ENCODE results near the gene POLR3E. TPM values are rescaled to one million over a fixed set of nuclear protein-coding genes. Genes with fewer than 3 reads are reported as not detected.
A peak's percentile ranks its signal among the peaks of the same experiment; 100 is the strongest.

The POLR3E gene
- total RNA-seq, 1 donor from 2014 or later, result 43.3 TPM

DNA sequence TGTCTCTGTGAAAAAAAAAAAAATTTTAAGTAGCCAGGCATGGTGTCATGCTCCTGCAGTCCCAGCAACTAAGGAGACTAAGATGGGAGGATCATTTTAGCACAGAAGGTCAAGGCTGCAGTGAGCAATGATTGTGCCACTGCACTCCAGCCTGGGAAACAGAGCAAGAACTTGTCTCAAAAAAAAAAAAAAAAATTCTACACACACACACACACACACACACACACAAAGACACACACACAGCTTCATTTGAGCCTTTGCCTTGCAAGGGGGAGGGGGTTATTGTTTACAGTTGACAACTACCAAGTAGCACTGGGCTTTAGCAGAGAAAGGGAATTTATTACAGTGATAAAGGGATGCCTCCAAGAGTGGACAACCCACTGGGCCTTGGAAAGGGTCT is 4.9 kb upstream of the POLR3E start:
- ATAC-seq, result no peak
- Histone ChIP-seq H3K27me3 (no peaks in the 10 kb centered on the region), H3K36me3 (no peaks in the 10 kb centered on the region), H3K4me3 (no peak overlapping the region), H3K4me1 (no peaks in the 10 kb centered on the region), H3K27ac (no peak overlapping the region), H3K9me3 (no peaks in the 10 kb centered on the region)
- intact Hi-C loops (cut with DNase I), result loop anchor here (5.0 kb wide), 1 partner anchor 80 kb away; no protein-coding TSS in a partner anchor
- TF ChIP-seq, protein P1, sequence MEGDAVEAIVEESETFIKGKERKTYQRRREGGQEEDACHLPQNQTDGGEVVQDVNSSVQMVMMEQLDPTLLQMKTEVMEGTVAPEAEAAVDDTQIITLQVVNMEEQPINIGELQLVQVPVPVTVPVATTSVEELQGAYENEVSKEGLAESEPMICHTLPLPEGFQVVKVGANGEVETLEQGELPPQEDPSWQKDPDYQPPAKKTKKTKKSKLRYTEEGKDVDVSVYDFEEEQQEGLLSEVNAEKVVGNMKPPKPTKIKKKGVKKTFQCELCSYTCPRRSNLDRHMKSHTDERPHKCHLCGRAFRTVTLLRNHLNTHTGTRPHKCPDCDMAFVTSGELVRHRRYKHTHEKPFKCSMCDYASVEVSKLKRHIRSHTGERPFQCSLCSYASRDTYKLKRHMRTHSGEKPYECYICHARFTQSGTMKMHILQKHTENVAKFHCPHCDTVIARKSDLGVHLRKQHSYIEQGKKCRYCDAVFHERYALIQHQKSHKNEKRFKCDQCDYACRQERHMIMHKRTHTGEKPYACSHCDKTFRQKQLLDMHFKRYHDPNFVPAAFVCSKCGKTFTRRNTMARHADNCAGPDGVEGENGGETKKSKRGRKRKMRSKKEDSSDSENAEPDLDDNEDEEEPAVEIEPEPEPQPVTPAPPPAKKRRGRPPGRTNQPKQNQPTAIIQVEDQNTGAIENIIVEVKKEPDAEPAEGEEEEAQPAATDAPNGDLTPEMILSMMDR (IDR thresholded peaks at IDR 0.05), result no peak
- DNase-seq, result no peak

DNA sequence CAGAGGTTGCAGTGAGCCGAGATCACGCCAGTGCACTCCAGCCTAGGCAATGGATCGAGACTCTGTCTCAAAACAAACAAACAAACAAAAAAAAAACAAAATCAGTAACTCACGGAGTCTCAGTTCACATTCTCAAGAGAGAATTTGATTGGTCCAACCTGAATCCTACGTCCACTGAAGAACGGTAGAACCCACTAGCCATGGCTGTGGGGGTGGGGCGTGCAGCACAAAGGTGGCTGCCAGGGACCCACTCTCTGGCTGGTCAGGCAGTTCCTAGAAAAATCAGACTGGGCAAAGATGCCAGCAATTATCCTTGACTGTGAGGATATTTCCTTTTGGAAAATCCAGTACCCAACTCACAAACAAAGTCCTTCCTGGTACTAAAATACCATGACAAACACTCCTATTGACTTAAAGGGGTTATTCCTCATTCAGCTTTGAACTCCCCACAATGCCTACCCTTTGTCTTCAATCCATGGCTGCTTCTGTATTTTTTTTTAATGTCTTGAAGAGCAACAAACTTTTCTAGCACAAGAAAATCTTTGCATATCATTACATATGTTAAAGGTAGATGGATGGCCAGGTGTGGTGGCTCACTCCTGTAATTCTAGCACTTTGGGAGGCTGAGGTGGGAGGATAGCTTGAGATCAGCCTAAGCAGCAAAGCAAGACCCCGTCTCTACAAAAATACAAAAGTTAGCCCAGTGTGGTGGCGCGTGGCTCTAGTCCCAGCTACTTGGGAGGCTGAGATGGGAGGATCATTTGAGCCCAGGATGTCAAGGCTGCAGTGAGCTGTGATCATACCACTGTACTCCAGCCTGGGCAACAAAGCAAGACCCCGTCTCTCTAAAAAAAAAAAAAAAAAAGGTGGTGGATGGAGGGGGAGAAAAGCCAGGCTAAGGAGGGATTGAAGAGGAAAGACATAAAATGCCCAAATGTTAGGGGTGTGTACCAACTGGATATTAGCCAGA is 3.8 kb upstream of the POLR3E start:
- no peaks in the 10 kb centered on the region for H3K36me3 ChIP-seq
- no peak overlapping the region for H3K4me3 ChIP-seq
- DNase-seq (no peak), ATAC-seq (no peak)
- TF ChIP-seq, protein P1 (IDR thresholded peaks at IDR 0.05), result no peak
- no peaks in the 10 kb centered on the region for H3K9me3 ChIP-seq
- intact Hi-C loops (cut with DNase I), result loop anchor here (5.0 kb wide), 1 partner anchor 81 kb away; no protein-coding TSS in a partner anchor
- H3K27ac ChIP-seq, result no peak overlapping the region
- H3K4me1 ChIP-seq, result no peaks in the 10 kb centered on the region
- no peaks in the 10 kb centered on the region for H3K27me3 ChIP-seq

DNA sequence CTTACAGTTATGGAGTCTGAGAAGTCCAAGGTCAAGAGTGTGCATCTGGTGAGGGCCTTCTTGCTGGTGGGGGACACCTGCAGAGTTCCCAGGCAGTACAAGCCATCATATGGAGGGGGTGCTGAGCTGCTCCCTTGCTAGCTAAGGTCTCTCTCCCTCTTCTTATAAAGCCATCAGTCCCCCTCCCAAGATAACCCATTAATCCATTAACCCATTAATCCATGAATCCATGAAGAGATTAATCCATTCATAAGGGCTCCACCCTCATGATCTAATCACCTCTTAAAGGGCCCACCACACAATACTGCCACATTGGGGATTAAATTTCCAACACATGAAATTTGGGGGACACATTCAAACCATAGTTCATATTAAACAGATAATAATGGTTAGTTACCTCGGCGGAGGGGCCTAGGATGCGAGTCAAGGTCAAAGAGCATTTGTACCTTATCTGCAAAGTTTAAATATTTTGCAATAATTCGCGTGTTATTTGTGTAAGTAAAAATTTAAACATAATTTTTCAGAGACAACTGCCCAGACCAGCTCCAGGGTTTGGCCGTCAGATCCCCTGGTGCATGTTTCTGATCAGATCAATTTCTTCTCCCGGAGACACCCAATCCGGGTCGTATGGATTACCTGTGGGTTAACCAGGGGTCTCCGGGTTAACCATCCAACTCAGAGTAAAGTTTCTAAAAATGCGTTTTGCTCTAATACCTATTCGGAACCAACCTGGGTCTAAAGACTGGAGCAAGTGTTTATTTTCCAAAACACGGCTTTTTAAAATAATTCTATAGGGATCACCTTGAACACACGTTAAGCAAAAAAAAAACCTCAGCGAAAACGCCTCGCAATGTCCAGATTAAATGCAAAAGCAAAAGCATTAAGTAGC is 740 bp upstream of the POLR3E start:
- ATAC-seq, result no peak

DNA sequence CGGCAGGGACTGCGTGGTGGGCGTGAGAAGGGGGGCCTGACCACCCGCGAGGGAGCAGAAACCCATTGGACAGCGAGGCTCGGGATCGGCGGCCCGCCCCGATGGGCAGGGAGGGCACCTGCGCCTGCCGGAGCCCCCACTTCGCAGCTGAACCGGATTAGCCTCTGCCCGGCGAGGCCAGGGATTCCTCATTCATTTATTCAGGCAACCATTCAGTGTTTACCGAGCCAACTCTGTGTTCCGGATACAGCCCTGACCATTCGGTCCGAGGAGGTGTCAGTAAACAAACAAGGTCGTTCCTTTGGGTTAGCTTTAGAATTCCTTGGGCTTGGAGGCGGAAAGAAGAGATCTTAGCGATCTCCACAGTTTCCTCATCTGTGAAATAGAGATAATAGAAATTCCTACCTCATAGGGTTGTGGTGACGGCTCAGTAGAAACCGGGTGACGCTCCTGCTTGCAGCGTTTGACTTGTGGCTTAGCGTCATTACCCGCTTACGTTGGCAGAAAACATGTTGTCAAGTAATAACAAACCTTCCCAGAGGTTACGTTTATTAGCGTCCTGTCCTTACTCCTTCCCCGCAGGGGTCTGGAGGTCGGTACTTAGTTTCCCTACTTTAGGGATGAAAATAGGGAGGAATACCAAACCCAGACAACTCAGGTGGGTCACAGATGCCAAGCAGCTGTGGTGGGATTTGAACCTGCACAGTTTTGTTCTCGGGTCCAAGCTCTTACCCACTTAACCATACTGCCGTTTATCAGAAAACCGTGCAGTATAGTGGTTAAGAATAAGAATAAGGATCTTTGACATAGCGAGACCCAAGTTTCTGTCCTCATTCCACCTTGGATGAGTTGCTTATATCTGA is 893 bp downstream of the POLR3E start:
- Histone ChIP-seq H3K9me3 (no peaks in the 10 kb centered on the region), H3K4me1 (peaks cover 8% of the 10 kb centered on the region), H3K27me3 (no peaks in the 10 kb centered on the region), H3K36me3 (peaks cover 13% of the 10 kb centered on the region), H3K4me3 (peak overlapping the region; percentile 96), H3K27ac (peak overlapping the region; percentile 89)
- ATAC-seq, result peak; percentile 44
- intact Hi-C loops (cut with DNase I), result loop anchor here (5.0 kb wide), 1 partner anchor 101 kb away; no protein-coding TSS in a partner anchor
- TF ChIP-seq, protein P1 (IDR thresholded peaks at IDR 0.05), result no peak
- DNase-seq, result no peak

More for the DNA sequence above, 740 bp upstream of the POLR3E start:
- intact Hi-C loops (cut with DNase I), result loop anchor here (5.0 kb wide), 1 partner anchor 99 kb away; no protein-coding TSS in a partner anchor
- no peaks in the 10 kb centered on the region for H3K36me3 ChIP-seq
- TF ChIP-seq, protein P1 (IDR thresholded peaks at IDR 0.05), result no peak
- no peaks in the 10 kb centered on the region for H3K9me3 ChIP-seq
- no peak for DNase-seq
- no peak overlapping the region for H3K27ac ChIP-seq
- H3K4me1 ChIP-seq, result peaks cover 8% of the 10 kb centered on the region
- H3K4me3 ChIP-seq, result peak overlapping the region; percentile 96
- H3K27me3 ChIP-seq, result no peaks in the 10 kb centered on the region
